C4-2B (cell line): ENCODE results near the gene VWF.
"Not testable (repeated sequence)": the region's sequence is repeated elsewhere in the genome, so short reads cannot be mapped to it uniquely, and the experiment has no call there.

ENCODE experiments used
- H3K27ac ChIP-seq: fragments of 450-650 bp; 2 replicates; pipeline ENCODE4 v1.5.1; 2017
- CTCF ChIP-seq: fragments of 450-650 bp; conservative IDR thresholded peaks from 2 replicates; pipeline ENCODE4 v1.5.1; 2017; ENCODE audit warnings: mild to moderate bottlenecking
- ZFX ChIP-seq: fragments of 450-650 bp; IDR thresholded peaks from 2 replicates; pipeline ENCODE4 v1.6.1; 2017

VWF gene

DNA sequence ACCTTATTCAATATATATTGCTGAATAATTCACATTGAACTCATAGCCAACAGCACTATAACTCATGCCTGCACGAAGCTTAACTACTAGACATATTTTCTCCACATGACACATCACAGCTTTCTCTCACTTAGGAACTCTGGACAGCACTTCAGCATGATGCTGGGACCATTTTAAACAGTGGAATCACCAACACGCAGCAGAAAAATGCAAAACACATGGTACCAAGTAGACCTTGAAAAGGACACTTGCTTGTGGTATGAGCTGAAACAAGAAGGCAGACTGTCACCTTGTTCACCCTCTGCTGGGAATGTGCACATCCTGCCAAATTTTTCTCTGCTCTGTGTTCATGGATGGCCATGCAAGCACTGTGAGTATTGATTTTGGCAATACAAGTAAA is 40.9 kb upstream of the VWF start:
- no peak for TF ChIP-seq CTCF
- TF ChIP-seq ZFX: no peak
- H3K27ac ChIP-seq: no peak overlapping the region

DNA sequence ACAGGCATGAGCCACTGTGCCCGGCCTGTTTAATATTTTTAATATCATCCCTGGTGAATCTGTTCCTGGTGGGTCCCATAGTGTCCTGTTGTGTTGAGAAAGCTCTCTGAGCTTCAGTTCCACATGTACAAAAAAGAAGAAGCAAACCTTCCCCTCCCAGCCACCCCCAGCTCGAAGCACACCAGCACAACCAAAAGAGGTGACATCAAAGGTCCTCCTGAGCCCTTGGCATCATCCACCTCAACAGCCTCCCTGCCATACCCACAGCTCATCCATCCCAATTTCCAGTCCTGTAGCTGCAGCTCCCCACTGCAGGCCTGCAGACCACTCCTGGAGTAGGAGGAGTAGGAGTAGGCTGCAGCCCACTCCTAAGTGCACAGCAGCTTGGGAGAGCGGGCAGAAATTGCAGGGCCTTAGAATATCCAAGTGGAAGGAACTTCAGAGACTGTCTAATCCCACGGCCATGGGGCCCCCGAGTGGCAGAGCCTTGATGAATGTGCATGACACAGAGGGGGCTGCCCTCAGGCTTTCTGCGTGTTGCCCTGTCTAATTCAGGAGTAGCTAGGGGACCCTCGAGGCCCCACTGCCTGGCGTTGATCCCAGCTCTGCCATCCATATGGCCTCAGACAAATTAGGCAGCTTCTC is 39.1 kb upstream of the VWF start:
- TF ChIP-seq ZFX (no peak), CTCF (no peak)
- no peak overlapping the region for H3K27ac ChIP-seq

DNA sequence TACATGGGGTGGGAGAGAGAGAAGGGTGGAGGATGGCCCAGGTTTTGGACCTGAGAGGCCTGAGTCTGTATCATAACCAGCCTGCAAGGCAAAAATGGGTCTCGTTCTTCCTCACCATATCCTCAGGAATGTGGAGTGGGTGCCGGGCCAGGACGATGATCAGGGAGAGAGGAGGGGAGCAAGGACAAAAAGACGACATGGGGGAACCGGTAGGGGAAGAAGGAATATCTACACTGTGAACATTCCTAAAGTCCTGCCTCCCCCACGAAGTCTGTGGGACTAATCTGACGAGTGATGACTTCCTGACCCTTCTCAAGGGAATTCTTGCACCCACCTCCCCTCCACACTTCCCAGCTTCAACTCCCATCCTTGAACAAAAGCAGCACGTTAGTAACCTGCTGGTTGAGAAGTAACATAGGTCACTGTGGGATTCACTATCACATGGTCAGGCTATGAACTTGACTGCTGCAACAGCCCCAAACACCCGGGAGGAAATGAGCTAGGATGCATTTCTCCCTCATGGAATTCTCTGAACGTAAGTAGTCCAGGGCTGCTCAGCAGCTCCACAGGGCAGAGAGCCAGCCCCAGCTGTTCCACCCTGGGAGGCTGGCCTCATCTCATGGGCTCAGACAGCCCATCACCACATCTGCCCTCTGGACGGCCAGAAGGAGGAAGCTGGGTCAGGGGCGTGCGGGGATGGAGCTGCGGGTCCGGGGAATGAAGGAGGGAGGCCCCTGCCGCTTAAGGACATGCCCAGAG is 36.8 kb upstream of the VWF start:
- no peak for TF ChIP-seq CTCF
- no peak for TF ChIP-seq ZFX
- H3K27ac ChIP-seq: no peak overlapping the region

DNA sequence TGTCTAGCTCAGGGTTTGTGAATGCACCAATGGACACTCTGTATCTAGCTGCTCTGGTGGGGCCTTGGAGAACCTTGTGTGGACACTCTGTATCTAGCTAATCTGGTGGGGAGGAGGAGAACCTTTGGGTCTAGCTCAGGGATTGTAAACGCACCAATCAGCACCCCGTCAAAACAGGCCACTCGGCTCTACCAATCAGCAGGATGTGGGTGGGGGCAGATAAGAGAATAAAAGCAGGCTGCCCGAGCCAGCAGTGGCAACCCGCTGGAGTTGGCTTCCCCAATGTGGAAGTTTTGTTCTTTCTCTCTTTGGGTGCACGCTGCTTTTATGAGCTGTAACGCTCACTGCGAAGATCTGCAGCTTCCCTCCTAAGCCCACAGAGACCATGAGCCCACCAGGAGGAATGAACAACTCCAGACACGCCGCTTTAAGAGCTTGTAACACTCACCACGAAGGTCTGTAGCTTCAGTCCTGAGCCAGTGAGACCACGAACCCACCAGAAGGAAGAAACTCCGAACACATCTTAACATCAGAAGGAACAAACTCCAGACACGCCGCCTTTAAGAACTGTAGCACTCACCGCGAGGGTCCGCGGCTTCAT is 35.7 kb upstream of the VWF start:
- H3K27ac ChIP-seq: not testable (repeated sequence)

GRCh38 chr12:6159166-6160011 is 34.9 kb upstream of the VWF start:
- H3K27ac ChIP-seq: not testable (repeated sequence)

- H3K27ac ChIP-seq: no peak overlapping the region
- no peak for TF ChIP-seq CTCF
- no peak for TF ChIP-seq ZFX
Observed at GRCh38 chr12:6158749-6159148, 34.3 kb upstream of the VWF start.

DNA sequence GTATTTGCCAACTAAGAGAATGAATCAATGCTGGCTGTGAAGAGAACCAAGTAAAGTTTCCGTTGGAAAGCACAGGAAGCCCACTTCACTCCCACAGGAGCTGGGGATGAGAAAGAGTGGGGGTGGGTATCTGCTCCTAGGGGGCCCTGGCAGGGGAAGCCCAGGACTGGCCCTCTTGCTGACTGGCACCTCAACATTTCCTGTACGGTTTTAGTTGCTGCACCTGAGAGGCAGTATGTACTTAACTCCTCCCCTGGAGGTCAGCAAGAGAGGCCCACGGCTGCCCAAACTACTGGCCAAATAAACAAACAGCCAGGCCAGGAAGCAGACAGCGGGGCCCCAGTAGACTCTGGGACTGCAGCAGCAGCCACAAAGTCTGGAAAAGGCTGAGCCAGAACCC is 33.8 kb upstream of the VWF start:
- H3K27ac ChIP-seq: no peak overlapping the region
- TF ChIP-seq CTCF (no peak), ZFX (no peak)

- TF ChIP-seq CTCF: no peak
- TF ChIP-seq ZFX: no peak
- H3K27ac ChIP-seq: no peak overlapping the region
Observed at GRCh38 chr12:6157482-6157881, 33.0 kb upstream of the VWF start.
